GOT3 (cell line): Measurements from ENCODE around the gene HDHD5.

ENCODE experiments used
- DNase-seq: peaks from one replicate; lab custom pipeline; 2025; ENCODE audit warnings: mixed read lengths; lab: John Stamatoyannopoulos, UW

HDHD5 gene

GRCh38 chr22:17105143-17106129 is 53.6 kb downstream of the HDHD5 start:
- DNase-seq = no peak

GRCh38 chr22:17104336-17104935 is 54.6 kb downstream of the HDHD5 start:
- DNase-seq = no peak

- DNase-seq = no peak
These were observed 55.7 kb downstream of the HDHD5 start for GRCh38 chr22:17103351-17103750.

GRCh38 chr22:17102297-17102667 is 56.8 kb downstream of the HDHD5 start:
- DNase-seq = no peak

GRCh38 chr22:17101475-17102296 is 57.4 kb downstream of the HDHD5 start:
- DNase-seq = no peak

GRCh38 chr22:17100621-17101020 is 58.5 kb downstream of the HDHD5 start:
- no peak for DNase-seq

- no peak for DNase-seq
These were observed 60.7 kb downstream of the HDHD5 start for GRCh38 chr22:17098379-17098819.

GRCh38 chr22:17097701-17098100 is 61.4 kb downstream of the HDHD5 start:
- DNase-seq = no peak

- no peak for DNase-seq
These were observed 62.0 kb downstream of the HDHD5 start for GRCh38 chr22:17097062-17097461.

GRCh38 chr22:17096071-17096470 is 63.0 kb downstream of the HDHD5 start:
- no peak for DNase-seq

GRCh38 chr22:17095538-17095937 is 63.5 kb downstream of the HDHD5 start:
- DNase-seq = no peak

- DNase-seq = no peak
These were observed 66.0 kb downstream of the HDHD5 start for GRCh38 chr22:17093081-17093480.

GRCh38 chr22:17091851-17092250 is 67.2 kb downstream of the HDHD5 start:
- no peak for DNase-seq

- DNase-seq = no peak
These were observed 68.5 kb downstream of the HDHD5 start for GRCh38 chr22:17090550-17090949.
